Upper lobe of right lung (tissue), 1 donor: Measurements from ENCODE around the gene CHCHD6. TPM values are rescaled to one million over a fixed set of nuclear protein-coding genes. Genes with fewer than 3 reads are reported as not detected.
A peak's percentile ranks its signal among the peaks of the same experiment; 100 is the strongest.

Source experiments
- ATAC-seq: fragments of 200-7000 bp; cut with Tn5 transposase; one replicate; pipeline ENCODE4 v1.9.1; 2020; ENCODE audit warnings: mild to moderate bottlenecking, moderate library complexity
- DNase-seq: peaks from one replicate; pipeline ENCODE4 v3.0.0-alpha.2; 2020
- H3K27ac ChIP-seq: fragments of 200-600 bp; one replicate; pipeline ENCODE4 v1.8.0; 2022
- H3K27me3 ChIP-seq: fragments of 200-600 bp; one replicate; pipeline ENCODE4 v1.8.0; 2022; ENCODE audit warnings: mild to moderate bottlenecking
- H3K36me3 ChIP-seq: fragments of 200-600 bp; one replicate; pipeline ENCODE4 v1.8.0; 2022
- H3K4me1 ChIP-seq: fragments of 200-600 bp; one replicate; pipeline ENCODE4 v1.8.0; 2022
- H3K4me3 ChIP-seq: fragments of 200-600 bp; one replicate; pipeline ENCODE4 v1.8.0; 2022; ENCODE audit warnings: mild to moderate bottlenecking
- H3K9me3 ChIP-seq: fragments of 200-600 bp; one replicate; pipeline ENCODE4 v1.8.0; 2022
- CTCF ChIP-seq: fragments of 200-600 bp; IDR thresholded peaks from one replicate; pipeline ENCODE4 v1.8.0; 2022; ENCODE audit warnings: antibody characterized with exemption
- intact Hi-C: fragments of 100-400 bp; cut with DNase I; formaldehyde crosslinking; loops from one replicate; pipeline ENCODE4 v1.11.0; 2022
- total RNA-seq: library from RNA; stranded (reverse); fragmentation: NEBNext Ultra II Directional; extraction: Animal tissue kit (Norgen Biotek cat#: 25700); gene quantifications from one replicate; pipeline ENCODE4 v1.2.1, GENCODE V29; 2021
- donor health status: DM: no; HTN: yes; CAD: no; lungs with severe emphysema.

The CHCHD6 gene
- total RNA-seq, 1 donor from 2014 or later = 17.1 TPM

GRCh38 chr3:126896968-126897367 lies 192.9 kb downstream of the CHCHD6 start:
- Histone ChIP-seq H3K36me3 (no peaks in the 10 kb centered on the region), H3K27me3 (no peaks in the 10 kb centered on the region), H3K4me1 (peaks cover 16% of the 10 kb centered on the region), H3K9me3 (no peaks in the 10 kb centered on the region), H3K27ac (no peak overlapping the region), H3K4me3 (no peak overlapping the region)
- intact Hi-C loops = no loop called here
- ATAC-seq (no peak), DNase-seq (no peak)
- no peak for TF ChIP-seq CTCF

DNA sequence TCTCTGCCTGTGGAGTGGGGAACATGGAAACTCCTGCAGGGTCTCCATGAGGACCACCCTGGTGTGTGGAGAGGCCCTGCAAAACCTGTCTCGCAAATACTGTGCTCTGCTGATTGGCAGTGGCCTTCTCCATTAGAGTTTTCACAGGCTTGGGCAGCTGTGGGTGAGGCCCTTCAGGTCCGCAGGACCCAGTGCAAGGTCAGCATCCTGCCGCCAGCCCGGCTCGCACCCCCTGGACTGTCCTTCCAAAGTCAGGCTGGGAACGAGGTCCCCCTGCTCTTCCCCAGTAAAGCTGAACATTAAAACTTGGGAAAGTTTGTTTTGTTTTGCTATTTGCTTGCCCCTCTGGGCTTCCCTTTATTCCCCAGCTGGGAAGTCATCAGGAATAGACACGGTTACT lies 193.9 kb downstream of the CHCHD6 start:
- Histone ChIP-seq H3K4me3 (no peak overlapping the region), H3K36me3 (no peaks in the 10 kb centered on the region), H3K27me3 (no peaks in the 10 kb centered on the region), H3K4me1 (peaks cover 16% of the 10 kb centered on the region), H3K9me3 (no peaks in the 10 kb centered on the region), H3K27ac (no peak overlapping the region)
- ATAC-seq (no peak), DNase-seq (no peak)
- no peak for TF ChIP-seq CTCF
- intact Hi-C loops = no loop called here

- Histone ChIP-seq H3K36me3 (no peaks in the 10 kb centered on the region), H3K9me3 (no peaks in the 10 kb centered on the region), H3K27ac (no peak overlapping the region), H3K4me3 (no peak overlapping the region), H3K4me1 (peaks cover 5% of the 10 kb centered on the region), H3K27me3 (no peaks in the 10 kb centered on the region)
- no peak for TF ChIP-seq CTCF
- intact Hi-C loops = no loop called here
- ATAC-seq = no peak
- no peak for DNase-seq
Observed at GRCh38 chr3:126900859-126901540, 197.0 kb downstream of the CHCHD6 start.

DNA sequence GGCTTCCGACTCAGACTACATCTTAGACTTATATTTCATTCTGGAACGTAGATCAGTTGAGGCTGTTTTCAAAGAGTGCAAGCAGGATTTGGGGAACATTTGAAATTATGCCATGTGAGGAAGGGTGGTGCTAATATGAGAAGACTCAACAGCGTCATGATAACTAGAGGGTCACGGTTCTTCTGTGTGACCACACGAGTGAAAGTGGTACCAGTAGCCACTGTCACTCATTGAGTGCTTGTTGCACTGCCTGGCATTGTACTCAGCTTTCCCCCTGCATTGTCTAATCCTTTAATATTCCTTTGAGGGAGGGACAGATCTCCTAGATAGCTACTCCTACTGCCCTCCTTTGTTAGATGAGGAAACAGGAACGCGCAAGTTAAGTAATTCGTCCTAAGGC lies 197.6 kb downstream of the CHCHD6 start:
- Histone ChIP-seq H3K4me3 (no peak overlapping the region), H3K36me3 (no peaks in the 10 kb centered on the region), H3K4me1 (no peaks in the 10 kb centered on the region), H3K9me3 (no peaks in the 10 kb centered on the region), H3K27me3 (no peaks in the 10 kb centered on the region), H3K27ac (no peak overlapping the region)
- intact Hi-C loops = no loop called here
- ATAC-seq (no peak), DNase-seq (no peak)
- no peak for TF ChIP-seq CTCF

DNA sequence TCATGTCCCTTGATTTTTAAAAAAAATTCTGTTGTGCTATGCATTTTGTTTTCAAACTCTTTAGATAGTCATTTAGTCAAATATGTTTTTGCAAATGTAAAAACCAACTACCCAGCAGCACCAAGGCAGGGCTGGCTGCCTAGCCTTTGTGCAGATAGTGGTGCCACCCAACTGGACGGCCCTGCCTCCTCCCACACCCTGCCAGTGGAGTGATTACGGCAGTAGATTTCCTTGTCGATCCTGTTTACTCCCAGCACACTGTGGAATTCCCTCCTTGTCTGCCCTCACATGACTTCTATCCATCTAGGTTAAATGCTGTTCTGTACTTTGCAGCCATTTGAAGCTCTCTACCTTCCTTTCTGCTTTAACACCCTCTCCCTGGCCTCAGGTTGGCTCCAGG lies 199.5 kb downstream of the CHCHD6 start:
- no peak overlapping the region for H3K27ac ChIP-seq
- no peaks in the 10 kb centered on the region for H3K36me3 ChIP-seq
- ATAC-seq (peak; percentile 35), DNase-seq (no peak)
- H3K4me3 ChIP-seq = no peak overlapping the region
- H3K4me1 ChIP-seq = no peaks in the 10 kb centered on the region
- TF ChIP-seq CTCF = no peak
- intact Hi-C loops = no loop called here
- H3K27me3 ChIP-seq = no peaks in the 10 kb centered on the region
- H3K9me3 ChIP-seq = no peaks in the 10 kb centered on the region

DNA sequence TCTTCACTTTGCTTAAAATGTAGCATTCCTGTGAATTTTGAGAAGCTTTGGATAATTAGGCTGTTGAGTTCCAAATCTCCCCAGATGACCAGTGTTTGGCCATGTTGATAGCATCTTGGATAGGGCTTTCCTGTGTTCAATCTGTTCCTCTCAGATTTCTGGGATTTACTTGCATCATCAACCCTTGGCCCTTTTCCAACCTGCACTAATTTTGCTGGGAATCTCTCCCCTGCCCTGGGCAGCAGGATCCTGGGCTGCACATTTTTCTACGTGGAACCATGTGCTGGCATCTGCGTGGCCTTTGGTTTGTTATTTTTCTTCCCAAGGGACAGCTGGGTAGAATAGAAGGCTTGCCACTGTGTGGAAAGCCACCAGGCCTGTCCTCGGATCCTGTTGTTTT lies 203.5 kb downstream of the CHCHD6 start:
- Histone ChIP-seq H3K27me3 (no peaks in the 10 kb centered on the region), H3K4me3 (no peak overlapping the region), H3K4me1 (peaks cover 21% of the 10 kb centered on the region), H3K9me3 (no peaks in the 10 kb centered on the region), H3K27ac (no peak overlapping the region), H3K36me3 (no peaks in the 10 kb centered on the region)
- TF ChIP-seq CTCF = no peak
- no peak for DNase-seq
- ATAC-seq = no peak
- intact Hi-C loops = no loop called here
